ENCODE measurements around the gene ENOPH1.

Gene ENOPH1

GRCh38 chr4:82482387-82482786 is 52.0 kb downstream of the ENOPH1 start:
- no peaks in the 10 kb centered on the region for H3K36me3 ChIP-seq (ENCODE audit: low read length)
- no peaks in the 10 kb centered on the region for H3F3A ChIP-seq (ENCODE audit: insufficient read depth)
- H3K9me3 ChIP-seq (ENCODE audit: insufficient read depth, low read length): no peaks in the 10 kb centered on the region
- H3K27me3 ChIP-seq (ENCODE audit: low read length): no peaks in the 10 kb centered on the region
- no peak overlapping the region for H3K9ac ChIP-seq (ENCODE audit: low read length)
- no peak overlapping the region for H2AFZ ChIP-seq (ENCODE audit: low read depth, low read length, severe bottlenecking)
- H3K9me2 ChIP-seq (replicated peaks; ENCODE audit: insufficient read depth, low read length): no peaks in the 10 kb centered on the region
- TF ChIP-seq CTCF (IDR thresholded peaks at IDR 0.05; ENCODE audit: insufficient read depth, low read length, poor library complexity, severe bottlenecking) (no peak), EZH2phosphoT487 (conservative IDR thresholded peaks at IDR 0.05; ENCODE audit: low read length) (no peak)
- no peak overlapping the region for H3K4me3 ChIP-seq (ENCODE audit: insufficient read depth, low read length, poor library complexity, severe bottlenecking)
- H4K20me1 ChIP-seq (ENCODE audit: low read depth, low read length): no peaks in the 10 kb centered on the region
- no peak overlapping the region for H3K27ac ChIP-seq (ENCODE audit: low read depth, low read length)
- H3K79me2 ChIP-seq (ENCODE audit: insufficient read depth, low read length): no peaks in the 10 kb centered on the region
- no peak overlapping the region for H3K4me2 ChIP-seq (ENCODE audit: low read depth, low read length, poor library complexity, severe bottlenecking)

- Histone ChIP-seq H3K4me3 (ENCODE audit: insufficient read depth, low read length, poor library complexity, severe bottlenecking) (no peak overlapping the region), H3K27me3 (ENCODE audit: low read length) (no peaks in the 10 kb centered on the region), H4K20me1 (ENCODE audit: low read depth, low read length) (no peaks in the 10 kb centered on the region), H3K36me3 (ENCODE audit: low read length) (no peaks in the 10 kb centered on the region), H2AFZ (ENCODE audit: low read depth, low read length, severe bottlenecking) (no peak overlapping the region), H3K79me2 (ENCODE audit: insufficient read depth, low read length) (no peaks in the 10 kb centered on the region), H3K9me2 (replicated peaks; ENCODE audit: insufficient read depth, low read length) (no peaks in the 10 kb centered on the region), H3K9ac (ENCODE audit: low read length) (no peak overlapping the region), H3K4me2 (ENCODE audit: low read depth, low read length, poor library complexity, severe bottlenecking) (no peak overlapping the region), H3K9me3 (ENCODE audit: insufficient read depth, low read length) (no peaks in the 10 kb centered on the region), H3F3A (ENCODE audit: insufficient read depth) (no peaks in the 10 kb centered on the region), H3K27ac (ENCODE audit: low read depth, low read length) (no peak overlapping the region)
- no peak for TF ChIP-seq CTCF (IDR thresholded peaks at IDR 0.05; ENCODE audit: insufficient read depth, low read length, poor library complexity, severe bottlenecking)
- no peak for TF ChIP-seq EZH2phosphoT487 (conservative IDR thresholded peaks at IDR 0.05; ENCODE audit: low read length)
Observed at GRCh38 chr4:82484996-82485783, 54.8 kb downstream of the ENOPH1 start.

- Histone ChIP-seq H3K36me3 (ENCODE audit: low read length) (no peaks in the 10 kb centered on the region), H3K9ac (ENCODE audit: low read length) (no peak overlapping the region), H3K4me3 (ENCODE audit: insufficient read depth, low read length, poor library complexity, severe bottlenecking) (no peak overlapping the region), H3K9me3 (ENCODE audit: insufficient read depth, low read length) (no peaks in the 10 kb centered on the region), H4K20me1 (ENCODE audit: low read depth, low read length) (no peaks in the 10 kb centered on the region), H3K9me2 (replicated peaks; ENCODE audit: insufficient read depth, low read length) (no peaks in the 10 kb centered on the region), H3K79me2 (ENCODE audit: insufficient read depth, low read length) (no peaks in the 10 kb centered on the region), H3K27ac (ENCODE audit: low read depth, low read length) (no peak overlapping the region), H3F3A (ENCODE audit: insufficient read depth) (no peaks in the 10 kb centered on the region), H2AFZ (ENCODE audit: low read depth, low read length, severe bottlenecking) (no peak overlapping the region), H3K27me3 (ENCODE audit: low read length) (no peaks in the 10 kb centered on the region), H3K4me2 (ENCODE audit: low read depth, low read length, poor library complexity, severe bottlenecking) (no peak overlapping the region)
- no peak for TF ChIP-seq CTCF (IDR thresholded peaks at IDR 0.05; ENCODE audit: insufficient read depth, low read length, poor library complexity, severe bottlenecking)
- no peak for TF ChIP-seq EZH2phosphoT487 (conservative IDR thresholded peaks at IDR 0.05; ENCODE audit: low read length)
Observed at GRCh38 chr4:82489076-82489475, 58.7 kb downstream of the ENOPH1 start.

All from SU-DHL-6 (cell line).